ENCODE measurements around the gene TLE6. TPM values are rescaled to one million over a fixed set of nuclear protein-coding genes. Genes with fewer than 3 reads are reported as not detected.

The TLE6 gene
- total and polyA plus RNA-seq, 2 of the 13 experiments (the other 11 are each of a cell fraction or from before 2014, with no cell fraction given): 0.24 to 5.5 TPM

GRCh38 chr19:3028305-3029064, 51.1 kb downstream of the TLE6 start:
- no peak overlapping the region for H2AFZ ChIP-seq (ENCODE audit: low read length)
- intact Hi-C loops (cut with micrococcal nuclease; ENCODE audit: unreplicated experiment): no loop called here
- POLR2A ChIA-PET: no interaction called here
- ATAC-seq (no peak), FAIRE-seq (no peak), DNase-seq (ENCODE audit: low spot score) (no peak)
- peaks cover 52% of the 10 kb centered on the region for H3K4me1 ChIP-seq (ENCODE audit: insufficient read depth, low read length)
- peak overlapping the region; percentile 12 to 61 (median 37); a peak in 3 of 6 replicates for H3K4me3 ChIP-seq (replicated peaks in 1 of 3; ENCODE audit: insufficient read depth in 1 of 3, low read depth in 2 of 3, low read length in 3 of 3)
- no peaks in the 10 kb centered on the region for H3K79me2 ChIP-seq (ENCODE audit: insufficient read depth, low read length)
- no peaks in the 10 kb centered on the region for H4K20me1 ChIP-seq (ENCODE audit: insufficient read depth, low read length)
- no peaks in the 10 kb centered on the region for H3K9me3 ChIP-seq (ENCODE audit: low read length)
- WGBS (ENCODE audit: low lambda C conversion rate): 8% methylated on average over 21 of the region's 40 CpGs
- BruUV-seq (replicated peaks): no TSS peak
- no peak overlapping the region for H3K27ac ChIP-seq (ENCODE audit: extremely low read length, insufficient read depth, low read length)
- H3K27me3 ChIP-seq (ENCODE audit: control insufficient read depth in 1 of 2, insufficient read depth in 2 of 2, low read length in 2 of 2): peaks cover 7 to 74% of the 10 kb centered on the region in 2 experiments; a peak in 4 of 5 replicates
- CTCF ChIA-PET (ENCODE audit: low intra/inter-chr PET ratio, low total read pairs): no interaction called here
- peak overlapping the region; percentile 57 for H3K4me2 ChIP-seq (ENCODE audit: low read depth, low read length)
- no peak overlapping the region for H3K9ac ChIP-seq (ENCODE audit: insufficient read depth, low read depth, low read length)
- in situ Hi-C loops (cut with HindIII; ENCODE audit: extremely low pct_ligation_motif_present, low pct_unique_long_range_greater_than_20kb): no loop called here
- no peaks in the 10 kb centered on the region for H3K36me3 ChIP-seq (replicated peaks in 1 of 2; ENCODE audit: control insufficient read depth in 1 of 2, insufficient read depth in 2 of 2, low read length in 2 of 2)
- TF ChIP-seq ZSCAN29 (CRISPR knock-in tag; conservative IDR thresholded peaks at IDR 0.05): no peak
- TF ChIP-seq, protein P1, sequence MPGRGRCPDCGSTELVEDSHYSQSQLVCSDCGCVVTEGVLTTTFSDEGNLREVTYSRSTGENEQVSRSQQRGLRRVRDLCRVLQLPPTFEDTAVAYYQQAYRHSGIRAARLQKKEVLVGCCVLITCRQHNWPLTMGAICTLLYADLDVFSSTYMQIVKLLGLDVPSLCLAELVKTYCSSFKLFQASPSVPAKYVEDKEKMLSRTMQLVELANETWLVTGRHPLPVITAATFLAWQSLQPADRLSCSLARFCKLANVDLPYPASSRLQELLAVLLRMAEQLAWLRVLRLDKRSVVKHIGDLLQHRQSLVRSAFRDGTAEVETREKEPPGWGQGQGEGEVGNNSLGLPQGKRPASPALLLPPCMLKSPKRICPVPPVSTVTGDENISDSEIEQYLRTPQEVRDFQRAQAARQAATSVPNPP (CRISPR knock-in tag; IDR thresholded peaks at IDR 0.05): no peak
- no peak for TF ChIP-seq TEAD3 (CRISPR knock-in tag; optimal IDR thresholded peaks at IDR 0.05; ENCODE audit: borderline replicate concordance)
- TF ChIP-seq ZNF660 (CRISPR knock-in tag; IDR thresholded peaks at IDR 0.05; ENCODE audit: borderline replicate concordance, low read depth): no peak
- no peak for TF ChIP-seq ZNF207 (IDR thresholded peaks at IDR 0.05; ENCODE audit: borderline replicate concordance)
- no peak for TF ChIP-seq PHF20 (CRISPR knock-in tag; IDR thresholded peaks at IDR 0.05)
- TF ChIP-seq, protein P2, sequence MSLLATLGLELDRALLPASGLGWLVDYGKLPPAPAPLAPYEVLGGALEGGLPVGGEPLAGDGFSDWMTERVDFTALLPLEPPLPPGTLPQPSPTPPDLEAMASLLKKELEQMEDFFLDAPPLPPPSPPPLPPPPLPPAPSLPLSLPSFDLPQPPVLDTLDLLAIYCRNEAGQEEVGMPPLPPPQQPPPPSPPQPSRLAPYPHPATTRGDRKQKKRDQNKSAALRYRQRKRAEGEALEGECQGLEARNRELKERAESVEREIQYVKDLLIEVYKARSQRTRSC (CRISPR knock-in tag; IDR thresholded peaks at IDR 0.05; ENCODE audit: low read depth): no peak
- TF ChIP-seq ZNF747 (CRISPR knock-in tag; IDR thresholded peaks at IDR 0.05; ENCODE audit: borderline replicate concordance): no peak
- no peak for TF ChIP-seq ZNF773 (CRISPR knock-in tag; IDR thresholded peaks at IDR 0.05; ENCODE audit: borderline replicate concordance)
- TF ChIP-seq ZNF235 (CRISPR knock-in tag; IDR thresholded peaks at IDR 0.05; ENCODE audit: borderline replicate concordance): no peak
- no peak for TF ChIP-seq MED13 (CRISPR knock-in tag; IDR thresholded peaks at IDR 0.05)
- TF ChIP-seq ZNF142 (CRISPR knock-in tag; IDR thresholded peaks at IDR 0.05): no peak

All from HepG2 (cell line).